ENCODE data around the gene MDP1. TPM values are rescaled to one million over a fixed set of nuclear protein-coding genes. Genes with fewer than 3 reads are reported as not detected.

The MDP1 gene
- total and polyA plus RNA-seq, 2 donors (not counting 1 experiment from before 2014, with no cell fraction given) = 14.4 to 22.1 TPM

- H3K9ac ChIP-seq (ENCODE audit: insufficient read depth, low read length) = peak within 1 kb of the TSS; percentile 76
- DNase-seq (ENCODE audit: low read depth in 2 of 2) = no peak
- H3K4me2 ChIP-seq (ENCODE audit: extremely low read depth, insufficient read depth, low read length) = peak within 1 kb of the TSS; percentile 100
- peak within 1 kb of the TSS; percentile 89 for H3K27ac ChIP-seq (ENCODE audit: insufficient read depth, low read length)
- H3K36me3 ChIP-seq (ENCODE audit: control insufficient read depth, insufficient read depth, low read length) = peaks cover 16% of the 10 kb centered on the region
- H3K4me1 ChIP-seq (ENCODE audit: control insufficient read depth, extremely low read depth, insufficient read depth, low read length) = peaks cover 15% of the 10 kb centered on the region
- H4K20me1 ChIP-seq (ENCODE audit: control insufficient read depth, extremely low read depth, insufficient read depth, low read length) = no peaks in the 10 kb centered on the region
- no peaks in the 10 kb centered on the region for H3K27me3 ChIP-seq (ENCODE audit: control insufficient read depth, insufficient read depth, low read length)
- H3K9me3 ChIP-seq (ENCODE audit: control insufficient read depth, insufficient read depth, low read depth, low read length) = no peaks in the 10 kb centered on the region
- peak within 1 kb of the TSS; percentile 66 to 82 (median 73) for H3K4me3 ChIP-seq (replicated peaks in 1 of 4; ENCODE audit: control extremely low read depth in 1 of 4, insufficient read depth in 1 of 4, low read depth in 3 of 4, low read length in 4 of 4)
- H3K79me2 ChIP-seq (ENCODE audit: control insufficient read depth, insufficient read depth, low read length) = peaks cover 57% of the 10 kb centered on the region
- TF ChIP-seq CTCF (conservative IDR thresholded peaks at IDR 0.05 in 1 of 2, IDR thresholded peaks at IDR 0.05 in 1 of 2; ENCODE audit: low read depth in 1 of 2, low read length in 2 of 2) = no peak
- TF ChIP-seq EZH2 (IDR thresholded peaks at IDR 0.05; ENCODE audit: low read length, missing control alignments) = no peak
- H2AFZ ChIP-seq (ENCODE audit: low read length) = peak within 1 kb of the TSS; percentile 96
Measured at GRCh38 chr14:24232645-24233537, 17.0 kb upstream of the MDP1 start, which contains the start of gene GMPR2. Gene GMPR2, plus strand, starts transcription at chr14:24232929. Its CDS starts 325 bp downstream, at chr14:24233254.

GRCh38 chr14:24232121-24232644 lies 16.3 kb upstream of the MDP1 start, which contains the start of gene NEDD8:
Gene NEDD8, minus strand, starts transcription at chr14:24232367. Its CDS starts 100 bp downstream, at chr14:24232267.
- Histone ChIP-seq H3K4me2 (ENCODE audit: extremely low read depth, insufficient read depth, low read length) (peak within 1 kb of the TSS; percentile 100), H2AFZ (ENCODE audit: low read length) (peak within 1 kb of the TSS; percentile 96), H3K36me3 (ENCODE audit: control insufficient read depth, insufficient read depth, low read length) (peaks cover 12% of the 10 kb centered on the region), H3K27ac (ENCODE audit: insufficient read depth, low read length) (peak within 1 kb of the TSS; percentile 89), H3K27me3 (ENCODE audit: control insufficient read depth, insufficient read depth, low read length) (no peaks in the 10 kb centered on the region), H3K9ac (ENCODE audit: insufficient read depth, low read length) (peak within 1 kb of the TSS; percentile 76), H3K79me2 (ENCODE audit: control insufficient read depth, insufficient read depth, low read length) (peaks cover 64% of the 10 kb centered on the region), H3K4me3 (replicated peaks in 1 of 4; ENCODE audit: control extremely low read depth in 1 of 4, insufficient read depth in 1 of 4, low read depth in 3 of 4, low read length in 4 of 4) (peak within 1 kb of the TSS; percentile 66 to 82 (median 73)), H3K4me1 (ENCODE audit: control insufficient read depth, extremely low read depth, insufficient read depth, low read length) (peaks cover 15% of the 10 kb centered on the region), H4K20me1 (ENCODE audit: control insufficient read depth, extremely low read depth, insufficient read depth, low read length) (no peaks in the 10 kb centered on the region), H3K9me3 (ENCODE audit: control insufficient read depth, insufficient read depth, low read depth, low read length) (no peaks in the 10 kb centered on the region)
- TF ChIP-seq CTCF (conservative IDR thresholded peaks at IDR 0.05 in 1 of 2, IDR thresholded peaks at IDR 0.05 in 1 of 2; ENCODE audit: low read depth in 1 of 2, low read length in 2 of 2) (no peak), EZH2 (IDR thresholded peaks at IDR 0.05; ENCODE audit: low read length, missing control alignments) (no peak)
- peak; percentile 94 to 96 for DNase-seq (ENCODE audit: low read depth in 2 of 2)

Data from fibroblast of lung (primary cell).